Measurements from ENCODE around the gene PRUNE1.

Gene PRUNE1, protein sequence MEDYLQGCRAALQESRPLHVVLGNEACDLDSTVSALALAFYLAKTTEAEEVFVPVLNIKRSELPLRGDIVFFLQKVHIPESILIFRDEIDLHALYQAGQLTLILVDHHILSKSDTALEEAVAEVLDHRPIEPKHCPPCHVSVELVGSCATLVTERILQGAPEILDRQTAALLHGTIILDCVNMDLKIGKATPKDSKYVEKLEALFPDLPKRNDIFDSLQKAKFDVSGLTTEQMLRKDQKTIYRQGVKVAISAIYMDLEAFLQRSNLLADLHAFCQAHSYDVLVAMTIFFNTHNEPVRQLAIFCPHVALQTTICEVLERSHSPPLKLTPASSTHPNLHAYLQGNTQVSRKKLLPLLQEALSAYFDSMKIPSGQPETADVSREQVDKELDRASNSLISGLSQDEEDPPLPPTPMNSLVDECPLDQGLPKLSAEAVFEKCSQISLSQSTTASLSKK

DNA sequence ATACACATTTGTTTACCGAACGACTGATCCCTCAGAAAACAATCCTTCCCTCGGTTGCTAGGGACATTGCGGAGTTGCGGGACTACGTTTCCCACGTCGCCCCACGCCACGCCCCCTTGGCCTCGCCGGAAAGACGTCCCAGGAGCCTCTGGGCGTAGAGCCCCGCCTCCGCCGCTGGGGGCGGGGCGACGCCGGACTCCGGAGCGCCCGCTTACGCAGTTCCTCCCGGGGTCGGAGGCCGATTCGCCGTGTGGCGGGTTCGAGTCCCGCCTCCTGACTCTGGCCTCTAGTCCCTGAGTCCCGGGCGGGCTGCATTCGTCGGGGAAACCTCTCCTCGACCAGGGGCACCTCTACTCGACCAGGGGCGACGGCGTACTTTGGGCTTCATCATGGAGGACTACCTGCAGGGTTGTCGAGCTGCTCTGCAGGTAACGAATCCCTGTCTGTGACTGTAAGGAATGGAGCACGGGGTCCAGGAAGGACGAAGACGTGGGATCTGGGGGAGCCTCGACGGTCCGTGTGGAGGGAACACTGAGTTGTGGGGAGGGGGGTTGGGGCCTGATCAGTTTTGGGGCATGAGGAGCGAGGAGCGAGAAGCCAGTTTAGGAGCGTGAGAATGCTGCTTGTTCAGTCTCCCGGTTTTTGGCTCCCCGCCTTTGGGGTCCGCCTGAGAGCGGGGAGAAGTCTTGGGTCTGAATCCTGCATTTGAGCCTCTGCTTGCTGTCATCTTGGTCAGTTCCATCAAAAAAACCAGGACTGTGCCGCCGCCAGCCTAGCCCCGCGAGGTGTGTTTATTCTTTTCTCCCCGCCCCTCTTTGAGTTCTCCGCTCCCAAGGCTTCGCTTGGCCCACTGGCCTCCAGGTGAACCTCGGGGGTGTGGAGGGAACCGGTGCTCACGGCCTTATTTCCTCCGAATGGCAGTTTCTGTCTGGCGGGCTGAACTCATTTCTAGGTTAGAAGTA lies at the start of gene PRUNE1:
Gene PRUNE1 (plus strand): TSS at position 206 of the 962 bp plus-strand sequence. CDS start 184 bp downstream, at position 390.
- DNase-seq (ENCODE audit: low spot score): peak; percentile 100

GRCh38 chr1:150960646-150961045 lies 47.6 kb upstream of the PRUNE1 start:
- no peak for DNase-seq (ENCODE audit: low spot score)

DNA sequence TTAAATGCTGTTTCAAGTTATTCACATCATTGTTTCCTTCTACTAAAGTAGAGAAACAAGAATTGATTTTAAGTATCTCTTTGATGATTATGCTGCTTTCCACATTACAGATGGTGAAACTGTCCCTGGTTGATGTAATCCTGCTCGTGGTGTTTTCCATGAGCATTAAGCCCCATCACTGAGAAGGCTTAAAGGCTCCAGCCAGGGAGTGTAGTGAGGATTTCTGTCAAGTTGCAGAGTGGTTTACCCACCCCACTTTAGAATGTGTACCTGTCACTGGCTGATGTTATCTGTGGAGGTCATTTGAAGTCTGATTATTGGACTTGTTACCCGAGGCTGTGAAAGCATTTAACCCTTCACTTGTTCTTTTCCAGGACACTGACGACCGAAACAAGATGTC lies 46.5 kb upstream of the PRUNE1 start:
- DNase-seq (ENCODE audit: low spot score): no peak

DNA sequence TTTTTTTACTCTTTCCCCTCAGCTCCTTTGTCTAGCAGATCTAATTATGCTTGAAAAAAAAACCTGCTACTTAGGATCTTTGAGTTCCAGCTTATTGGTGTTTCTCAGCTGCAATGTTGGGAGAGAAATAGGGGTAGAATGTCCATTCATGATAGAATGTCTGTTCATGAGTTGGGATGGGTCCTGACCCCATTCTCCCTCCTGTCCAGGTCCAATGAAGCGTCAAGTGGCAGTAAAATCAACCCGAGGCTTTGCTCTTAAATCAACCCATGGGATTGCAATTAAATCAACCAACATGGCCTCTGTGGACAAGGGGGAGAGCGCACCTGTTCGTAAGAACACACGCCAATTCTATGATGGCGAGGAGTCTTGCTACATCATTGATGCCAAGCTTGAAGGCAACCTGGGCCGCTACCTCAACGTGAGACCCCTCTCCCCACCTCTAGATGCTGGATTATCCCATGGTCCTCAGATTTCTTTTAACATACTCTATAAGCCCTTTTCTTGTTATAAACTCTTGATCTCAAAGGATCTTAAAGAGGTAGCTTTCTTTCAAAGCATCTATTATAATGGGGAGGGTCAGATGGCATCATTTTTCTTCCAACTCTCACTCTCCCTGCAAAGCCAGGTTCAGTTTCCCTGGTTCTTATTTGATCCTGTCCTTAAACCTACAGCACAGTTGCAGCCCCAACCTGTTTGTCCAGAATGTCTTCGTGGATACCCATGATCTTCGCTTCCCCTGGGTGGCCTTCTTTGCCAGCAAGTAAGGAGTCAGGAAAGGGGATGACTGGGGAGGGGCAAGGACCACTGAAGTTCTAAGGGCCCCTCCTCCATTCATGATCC lies 44.7 kb upstream of the PRUNE1 start:
- DNase-seq (ENCODE audit: low spot score): no peak

- DNase-seq (ENCODE audit: low spot score): no peak
Measured at GRCh38 chr1:150964164-150964489, 44.1 kb upstream of the PRUNE1 start.

DNA sequence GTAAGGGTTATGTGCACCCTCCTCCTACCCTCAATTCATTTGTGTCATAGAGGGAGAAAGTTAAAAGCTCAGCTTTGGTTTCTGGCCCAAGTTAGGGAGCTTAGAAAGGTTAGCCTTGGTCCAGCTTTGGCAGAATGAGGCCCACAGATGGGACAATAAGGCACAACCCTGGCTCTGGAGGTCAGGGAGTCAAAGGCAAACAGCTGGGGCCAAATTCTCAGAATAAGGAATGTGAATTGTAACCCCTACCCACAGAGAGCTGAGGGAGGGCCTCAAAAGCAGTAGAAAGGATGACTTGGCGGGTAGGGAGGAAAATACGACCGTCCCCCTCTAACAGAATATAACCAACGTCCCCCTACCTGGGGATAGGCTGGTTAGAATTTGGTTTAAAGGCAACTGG lies 42.6 kb upstream of the PRUNE1 start:
- DNase-seq (ENCODE audit: low spot score): no peak

DNA sequence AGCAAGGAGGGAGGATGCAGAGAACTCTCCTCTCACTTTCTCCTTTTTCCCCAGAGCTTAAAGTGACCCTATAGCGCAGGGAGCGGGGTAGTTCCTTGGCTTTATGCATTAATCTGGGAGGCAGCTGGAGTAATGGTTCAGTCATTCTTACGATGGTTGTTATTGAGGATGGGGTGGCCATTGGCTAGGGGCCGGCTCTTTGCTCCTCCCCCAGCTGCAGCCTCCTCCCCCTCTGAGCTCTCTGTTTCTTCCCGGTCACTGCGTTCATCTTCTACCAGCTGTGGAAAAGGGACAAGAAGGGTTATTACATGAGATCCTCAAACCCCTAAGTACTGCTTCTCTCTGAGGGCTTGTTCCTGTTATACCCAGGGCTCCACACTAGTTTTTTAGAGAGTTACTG lies 42.2 kb upstream of the PRUNE1 start:
- DNase-seq (ENCODE audit: low spot score): no peak

- DNase-seq (ENCODE audit: low spot score): no peak
Measured at GRCh38 chr1:150967936-150968335, 40.3 kb upstream of the PRUNE1 start.

GRCh38 chr1:150968491-150968890 lies 39.8 kb upstream of the PRUNE1 start:
- no peak for DNase-seq (ENCODE audit: low spot score)

- no peak for DNase-seq (ENCODE audit: low spot score)
Measured at GRCh38 chr1:150969626-150970025, 38.6 kb upstream of the PRUNE1 start.

DNA sequence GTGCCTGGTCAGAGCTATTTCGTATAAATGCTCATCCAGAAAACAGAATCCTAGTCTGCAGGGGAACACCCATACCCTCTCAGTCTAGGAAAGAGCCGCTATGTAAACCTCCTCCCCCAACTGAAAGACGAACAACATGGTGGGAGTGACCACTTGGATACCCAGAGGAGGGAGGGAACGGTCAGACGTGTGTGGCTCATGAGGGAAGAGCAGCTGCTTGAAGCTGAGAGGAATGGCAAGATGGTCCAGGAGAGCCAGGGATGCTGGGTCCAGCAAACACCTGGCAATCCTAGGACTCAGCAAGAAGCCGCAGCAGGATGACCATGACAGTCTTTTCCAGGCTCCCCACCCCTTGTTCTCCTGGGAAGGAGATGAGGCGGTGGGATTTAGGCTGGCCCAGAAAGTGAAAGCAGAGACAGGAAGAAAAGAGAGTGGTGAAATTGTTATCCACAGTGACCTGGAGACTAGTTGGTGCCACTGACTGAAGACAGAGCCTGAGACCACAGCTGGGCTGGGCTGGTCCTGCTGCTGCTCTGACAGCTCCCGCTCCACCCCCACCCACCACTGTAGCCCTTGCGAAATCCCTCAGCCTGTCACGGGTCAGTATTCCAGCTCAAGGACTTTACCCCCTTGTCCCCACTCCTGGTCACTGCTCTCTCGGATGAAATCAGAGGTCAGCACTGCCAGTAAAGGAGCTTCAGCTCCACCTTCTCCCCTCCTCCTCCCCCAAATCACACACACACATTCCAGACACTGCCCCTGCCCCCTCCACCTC lies 37.3 kb upstream of the PRUNE1 start:
- no peak for DNase-seq (ENCODE audit: low spot score)

DNA sequence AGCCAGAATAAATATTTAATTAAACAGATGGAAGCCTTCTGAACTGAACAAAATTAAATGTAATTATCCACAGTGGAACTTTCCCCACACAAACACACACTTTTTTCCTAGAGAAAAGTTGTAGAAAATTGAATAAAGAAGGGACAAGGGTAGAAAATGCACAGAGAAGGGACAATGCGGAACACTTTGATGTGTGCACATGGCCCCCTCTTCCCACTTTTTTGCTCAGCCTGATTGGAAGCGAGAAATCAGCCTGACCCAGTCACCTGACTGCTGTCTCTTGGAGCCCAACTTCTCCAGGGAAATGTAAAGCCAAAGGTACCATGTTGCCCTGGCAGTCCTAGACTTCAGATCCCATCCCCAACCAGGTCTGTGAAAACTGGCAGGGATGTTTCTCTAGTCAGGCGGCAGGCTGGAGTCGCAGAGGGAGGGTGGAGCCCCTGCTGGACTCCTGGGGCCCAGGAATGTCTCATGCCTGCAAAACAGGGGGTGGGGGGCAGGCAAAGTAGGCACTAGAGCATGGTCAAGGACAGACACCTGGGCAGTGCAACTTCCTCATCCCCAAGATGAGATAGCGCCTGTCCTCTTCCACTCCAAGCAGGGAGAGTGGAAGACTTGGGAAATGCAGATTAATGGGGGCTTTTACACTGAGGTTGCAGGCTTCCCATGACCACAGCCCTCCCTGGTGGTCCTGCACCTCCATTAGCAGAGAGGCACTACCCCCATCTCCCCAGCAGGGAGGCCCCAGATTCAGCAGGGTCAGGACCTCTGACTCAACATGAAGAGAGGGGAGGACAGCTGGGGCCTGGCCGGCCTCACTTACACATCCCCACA lies 36.4 kb upstream of the PRUNE1 start:
- no peak for DNase-seq (ENCODE audit: low spot score)

DNA sequence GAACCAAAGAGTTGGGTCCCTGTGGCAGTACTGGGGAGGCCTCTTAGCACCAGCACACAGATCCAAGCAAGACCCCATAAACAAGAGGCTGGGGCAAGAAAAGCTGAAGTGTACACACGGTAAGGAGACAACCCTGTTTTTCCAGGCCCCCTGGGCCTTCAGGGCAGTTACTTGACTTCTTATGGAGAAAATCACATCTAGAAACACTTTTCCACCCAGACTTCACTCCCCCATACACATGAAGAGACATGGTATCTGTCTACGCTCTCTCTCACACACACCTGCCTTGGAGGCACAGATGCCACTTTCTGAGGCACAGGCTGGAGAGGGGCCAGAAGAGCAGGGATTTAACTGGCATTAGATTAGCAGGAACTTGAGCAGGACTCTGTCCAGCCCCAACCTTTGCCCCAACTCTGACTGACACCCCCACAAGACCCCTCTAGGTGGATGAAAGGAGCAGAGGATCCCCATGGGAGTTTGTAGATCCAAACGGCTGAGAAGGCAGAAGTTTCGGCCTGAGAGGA lies 35.8 kb upstream of the PRUNE1 start:
- DNase-seq (ENCODE audit: low spot score): no peak

- DNase-seq (ENCODE audit: low spot score): no peak
Measured at GRCh38 chr1:150973258-150973835, 34.9 kb upstream of the PRUNE1 start.

DNA sequence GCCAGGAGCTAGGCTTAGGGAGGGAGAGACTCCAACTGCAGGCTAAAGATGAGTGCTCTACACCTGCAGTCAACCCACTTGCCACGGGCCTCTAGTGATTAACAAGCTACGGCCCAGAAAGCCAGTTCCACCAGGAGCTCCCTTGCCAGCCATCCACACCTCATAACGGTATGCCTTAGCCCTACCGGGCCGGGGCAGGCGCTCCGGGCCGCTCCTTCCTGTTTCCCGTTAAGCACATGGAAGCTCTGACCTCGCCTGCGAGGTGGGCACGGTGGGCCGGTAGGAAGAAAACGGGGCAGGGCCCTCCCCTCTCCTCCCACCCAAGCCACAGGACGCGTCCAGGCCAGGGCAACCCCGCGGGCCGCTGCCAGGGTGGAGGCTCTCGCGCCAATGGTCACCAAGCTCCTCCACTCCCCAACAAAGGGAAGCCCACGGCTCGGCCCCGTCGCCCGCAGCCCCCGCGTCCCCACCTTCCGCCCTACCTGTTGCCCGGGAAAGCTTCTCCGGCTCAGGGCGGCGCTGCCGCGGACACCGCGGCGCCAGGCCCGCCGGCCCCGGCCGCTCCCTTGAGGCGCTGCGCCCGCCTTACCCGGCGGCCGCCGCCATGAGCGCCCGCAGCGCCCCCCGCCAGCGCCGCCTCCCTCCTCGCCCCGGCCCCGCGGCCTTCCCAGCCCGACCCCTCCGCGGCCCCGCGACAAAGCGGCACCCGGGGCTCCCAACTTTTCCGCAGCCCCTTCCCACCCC lies 34.2 kb upstream of the PRUNE1 start:
- no peak for DNase-seq (ENCODE audit: low spot score)

- peak; percentile 75 for DNase-seq (ENCODE audit: low spot score)
Measured at GRCh38 chr1:150974580-150975478, 33.4 kb upstream of the PRUNE1 start, which contains the start of gene CERS2. TSS of gene CERS2 (minus strand) at chr1:150974835. CDS start at chr1:150969090, 5,745 bp downstream.

- no peak for DNase-seq (ENCODE audit: low spot score)
Measured at GRCh38 chr1:150976401-150976821, 31.8 kb upstream of the PRUNE1 start.

All from COLO829 (cell line).